Measurements from ENCODE around the gene HOXD8. TPM values are rescaled to one million over a fixed set of nuclear protein-coding genes. Genes with fewer than 3 reads are reported as not detected.

HOXD8 gene
- total and polyA plus RNA-seq, 4 donors = 0.34 to 1.6 (median 1.0) TPM

- no peak for ATAC-seq (ENCODE audit: insufficient read depth, low FRiP score)
- Histone ChIP-seq H3K4me1 (ENCODE audit: control insufficient read depth in 5 of 5, insufficient read depth in 5 of 5, low read length in 5 of 5) (peaks cover 0 to 30% (median 7%) of the 10 kb centered on the region in 5 donors), H3K4me3 (no peak overlapping the region)
Measured at GRCh38 chr2:176085120-176085788, 44.3 kb upstream of the HOXD8 start.

DNA sequence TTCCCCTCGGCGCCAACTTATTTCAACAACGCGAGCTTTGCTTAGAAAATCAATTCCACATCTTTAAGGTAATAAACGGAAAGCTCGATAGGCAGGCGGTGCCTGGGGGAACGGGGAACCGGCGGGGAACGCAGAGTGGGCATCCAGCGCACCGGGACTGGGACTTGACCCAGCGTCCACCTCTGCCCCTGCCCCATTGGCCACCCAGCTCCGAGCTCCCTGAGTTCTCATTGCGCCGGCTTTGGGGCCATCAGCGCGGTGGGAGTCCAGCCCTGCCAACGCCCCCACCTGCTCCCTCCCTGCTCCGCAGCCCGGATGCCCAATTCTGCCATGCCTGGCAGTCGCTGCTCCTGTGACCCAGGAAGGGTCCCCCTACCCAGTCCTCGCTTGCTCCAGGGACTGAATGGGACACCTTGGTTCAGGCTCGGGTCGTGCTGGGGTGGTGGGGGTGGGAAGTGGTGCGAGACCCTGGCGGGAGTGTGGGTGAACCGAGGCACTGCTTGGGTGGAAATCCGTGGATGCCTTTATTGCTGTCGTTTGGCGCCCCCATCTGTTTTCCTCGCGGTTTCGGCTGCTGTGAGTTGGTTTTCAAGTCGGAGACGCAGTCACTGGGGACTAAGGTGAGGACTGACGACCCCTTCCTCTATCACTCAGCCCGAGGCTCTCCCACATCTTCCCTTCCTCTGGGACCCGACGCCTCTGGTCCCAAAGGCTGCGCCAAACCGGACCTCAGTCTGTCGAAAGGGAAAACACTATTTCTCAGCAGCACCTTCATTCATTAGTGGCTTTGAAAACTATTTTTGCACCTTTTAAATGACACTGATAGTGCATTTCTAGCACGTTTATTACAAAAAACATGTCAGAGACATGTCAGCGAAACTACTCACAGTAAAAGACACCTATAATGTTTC lies 43.4 kb upstream of the HOXD8 start:
- Histone ChIP-seq H3K4me3 (no peak overlapping the region), H3K36me3 (ENCODE audit: control insufficient read depth in 4 of 4, insufficient read depth in 4 of 4, low read length in 4 of 4) (no peaks in the 10 kb centered on the region), H3K9me3 (ENCODE audit: control insufficient read depth in 4 of 4, insufficient read depth in 3 of 4, low read length in 3 of 4) (peaks cover 0 to 18% (median 0%) of the 10 kb centered on the region in 4 donors), H3K4me1 (ENCODE audit: control insufficient read depth in 5 of 5, insufficient read depth in 5 of 5, low read length in 5 of 5) (peaks cover 0 to 26% (median 3%) of the 10 kb centered on the region in 5 donors), H3K9ac (ENCODE audit: insufficient read depth in 1 of 2, low read length in 2 of 2) (no peak overlapping the region), H3K27me3 (ENCODE audit: control insufficient read depth in 3 of 3, insufficient read depth in 3 of 3, low read length in 2 of 3) (peaks cover 8 to 100% (median 98%) of the 10 kb centered on the region in 3 donors), H3K27ac (ENCODE audit: low read depth in 1 of 2, low read length in 1 of 2) (no peak overlapping the region)
- DNase-seq (peak; percentile 75 to 79 (median 75)), ATAC-seq (ENCODE audit: insufficient read depth, low FRiP score) (no peak)
- TF ChIP-seq CTCF (IDR thresholded peaks at IDR 0.05; ENCODE audit: control extremely low read depth, extremely low read depth) = no peak
- 3% methylated on average over 45 to 46 of the region's 46 CpGs for WGBS, 2 donors

More at GRCh38 chr2:176085120-176085788, 44.3 kb upstream of the HOXD8 start:
- Histone ChIP-seq H3K9me3 (ENCODE audit: control insufficient read depth in 4 of 4, insufficient read depth in 3 of 4, low read length in 3 of 4) (peaks cover 0 to 24% (median 0%) of the 10 kb centered on the region in 4 donors), H3K27ac (ENCODE audit: low read depth in 1 of 2, low read length in 1 of 2) (no peak overlapping the region), H3K27me3 (ENCODE audit: control insufficient read depth in 3 of 3, insufficient read depth in 3 of 3, low read length in 2 of 3) (peaks cover 8 to 98% (median 96%) of the 10 kb centered on the region in 3 donors), H3K36me3 (ENCODE audit: control insufficient read depth in 4 of 4, insufficient read depth in 4 of 4, low read length in 4 of 4) (no peaks in the 10 kb centered on the region), H3K9ac (ENCODE audit: insufficient read depth in 1 of 2, low read length in 2 of 2) (no peak overlapping the region)
- WGBS, 2 donors = 3 to 7% methylated on average over 38 to 40 of the region's 40 CpGs
- peak in 2 of 3 donors; percentile 18 to 37 for DNase-seq
- no peak for TF ChIP-seq CTCF (IDR thresholded peaks at IDR 0.05; ENCODE audit: control extremely low read depth, extremely low read depth)

DNA sequence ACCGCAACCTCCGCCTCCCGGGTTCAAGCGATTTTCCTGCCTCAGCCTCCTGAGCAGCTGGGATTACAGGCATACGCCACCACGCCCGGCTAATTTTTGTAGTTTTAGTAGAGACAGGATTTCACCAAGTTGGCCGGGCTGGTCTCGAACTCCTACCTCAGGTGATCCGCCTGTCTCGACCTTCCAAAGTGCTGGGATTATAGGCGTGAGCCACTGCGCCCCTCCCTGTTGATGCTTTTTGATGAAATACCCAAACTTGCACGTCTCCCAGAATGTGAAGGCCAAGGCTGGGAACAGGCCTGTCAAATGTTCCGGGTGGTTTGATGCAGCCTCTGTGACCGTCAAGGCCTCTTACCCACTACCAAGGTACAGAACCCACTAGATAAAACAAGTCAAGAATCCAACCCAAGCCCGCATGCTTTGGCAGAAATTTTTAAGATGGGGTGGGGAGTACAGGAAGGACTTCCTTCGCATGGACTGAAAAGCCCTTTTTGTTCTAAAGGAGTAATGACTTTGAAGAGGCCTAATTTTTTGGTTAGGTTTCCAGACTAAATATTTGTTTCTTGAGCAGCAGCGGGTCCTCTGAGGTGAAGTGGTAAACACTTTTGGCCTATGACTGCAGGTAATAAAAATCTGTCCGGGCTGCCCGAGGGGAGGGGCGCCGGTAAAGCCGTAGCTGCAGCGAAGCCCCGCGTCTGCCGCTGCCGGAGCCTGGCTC lies 42.0 kb upstream of the HOXD8 start:
- Histone ChIP-seq H3K27me3 (ENCODE audit: control insufficient read depth in 3 of 3, insufficient read depth in 3 of 3, low read length in 2 of 3) (peaks cover 0 to 99% (median 96%) of the 10 kb centered on the region in 3 donors), H3K4me1 (ENCODE audit: control insufficient read depth in 5 of 5, insufficient read depth in 5 of 5, low read length in 5 of 5) (peaks cover 0 to 26% (median 3%) of the 10 kb centered on the region in 5 donors), H3K27ac (ENCODE audit: low read depth in 1 of 2, low read length in 1 of 2) (no peak overlapping the region), H3K9me3 (ENCODE audit: control insufficient read depth in 4 of 4, insufficient read depth in 3 of 4, low read length in 3 of 4) (peaks cover 0 to 16% (median 0%) of the 10 kb centered on the region in 4 donors), H3K9ac (ENCODE audit: insufficient read depth in 1 of 2, low read length in 2 of 2) (no peak overlapping the region), H3K4me3 (no peak overlapping the region), H3K36me3 (ENCODE audit: control insufficient read depth in 4 of 4, insufficient read depth in 4 of 4, low read length in 4 of 4) (no peaks in the 10 kb centered on the region)
- DNase-seq = peak in 1 of 3 donors; percentile 8
- ATAC-seq (ENCODE audit: insufficient read depth, low FRiP score) = no peak
- TF ChIP-seq CTCF (IDR thresholded peaks at IDR 0.05; ENCODE audit: control extremely low read depth, extremely low read depth) = no peak
- 23 to 24% methylated on average over 29 of the region's 29 CpGs for WGBS, 2 donors

All from lung (tissue), 12 donors.